Tongue (tissue), 3 donors: Measurements from ENCODE around the gene MYH7. TPM values are rescaled to one million over a fixed set of nuclear protein-coding genes. Genes with fewer than 3 reads are reported as not detected.

ENCODE experiments used
- DNase-seq: peaks from one replicate; pipeline ENCODE4 v3.0.0-alpha.2; 2015
- small RNA-seq: library from RNA; depleted of rRNA; stranded (forward); fragments of <200 nt; gene quantifications from one replicate; pipeline ENCODE3, GENCODE V24; 2014; ENCODE audit warnings: low replicate concordance
- total RNA-seq: library from RNA; depleted of rRNA; stranded (reverse); fragments of >200 nt; gene quantifications from one replicate; pipeline ENCODE4 v1.2.3, GENCODE V29; 2014

Gene MYH7
- total RNA-seq, 1 donor from 2014 or later = 218 TPM

DNA sequence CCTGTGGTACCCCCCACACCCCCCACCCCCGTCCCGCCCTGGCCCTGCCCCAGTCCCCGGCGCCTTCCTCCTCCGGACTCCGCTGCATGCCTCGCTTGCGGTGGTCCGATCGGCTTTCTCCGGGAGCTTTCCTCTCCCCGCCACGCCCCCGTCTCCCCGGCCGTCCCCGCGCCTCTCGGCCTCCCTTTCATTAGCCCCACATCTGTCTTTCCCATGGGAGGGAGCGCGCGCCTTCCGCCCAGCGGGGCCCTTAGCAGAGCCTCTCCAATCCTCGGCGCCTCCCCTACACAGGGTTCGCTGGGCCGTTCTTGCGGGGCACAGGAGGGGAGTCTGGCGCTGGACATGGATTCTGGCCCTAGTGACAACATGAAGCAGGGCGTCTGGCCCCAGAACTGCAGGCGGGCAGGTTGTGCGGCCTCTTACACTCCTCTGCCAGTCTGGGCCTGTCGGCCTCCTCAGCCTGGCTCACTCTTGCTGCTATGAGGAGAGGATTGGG is 69.0 kb downstream of the MYH7 start:
- peak; percentile 93 for DNase-seq

DNA sequence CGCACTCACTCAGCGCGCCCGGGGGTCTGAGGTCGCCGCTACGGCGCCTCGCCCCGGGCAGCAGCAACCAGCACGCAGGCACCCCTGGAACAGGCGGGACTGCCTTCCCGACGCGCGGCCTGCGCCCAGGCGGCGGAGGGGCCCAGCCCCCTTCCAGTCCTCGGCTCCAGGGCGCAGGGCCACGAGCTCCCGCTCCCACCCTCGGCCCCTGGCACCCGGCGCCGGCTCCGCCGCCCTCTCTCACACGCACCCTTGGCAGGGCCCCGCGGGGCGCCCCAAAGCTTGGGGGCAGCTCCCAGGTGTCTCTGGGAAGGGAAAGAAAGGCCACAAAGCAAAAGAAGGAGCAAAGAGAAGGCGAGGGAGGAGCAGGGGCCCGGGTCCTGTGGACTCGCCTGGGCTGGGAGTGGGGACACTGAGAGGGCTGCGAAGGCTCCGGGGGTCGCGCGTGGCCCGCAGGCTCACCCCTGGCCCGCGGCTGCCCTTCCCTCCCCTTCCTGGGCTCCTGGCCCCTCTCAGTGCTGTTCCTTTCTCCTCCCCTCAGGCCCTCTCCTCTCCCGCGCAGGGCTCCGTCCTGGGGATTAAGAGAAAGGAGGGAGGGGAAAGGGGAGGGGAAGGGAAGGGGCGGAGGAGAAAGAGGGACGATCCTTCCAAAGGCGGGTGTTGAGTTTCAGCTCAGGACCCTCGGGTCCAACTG is 69.6 kb downstream of the MYH7 start:
- DNase-seq = peak; percentile 97

DNA sequence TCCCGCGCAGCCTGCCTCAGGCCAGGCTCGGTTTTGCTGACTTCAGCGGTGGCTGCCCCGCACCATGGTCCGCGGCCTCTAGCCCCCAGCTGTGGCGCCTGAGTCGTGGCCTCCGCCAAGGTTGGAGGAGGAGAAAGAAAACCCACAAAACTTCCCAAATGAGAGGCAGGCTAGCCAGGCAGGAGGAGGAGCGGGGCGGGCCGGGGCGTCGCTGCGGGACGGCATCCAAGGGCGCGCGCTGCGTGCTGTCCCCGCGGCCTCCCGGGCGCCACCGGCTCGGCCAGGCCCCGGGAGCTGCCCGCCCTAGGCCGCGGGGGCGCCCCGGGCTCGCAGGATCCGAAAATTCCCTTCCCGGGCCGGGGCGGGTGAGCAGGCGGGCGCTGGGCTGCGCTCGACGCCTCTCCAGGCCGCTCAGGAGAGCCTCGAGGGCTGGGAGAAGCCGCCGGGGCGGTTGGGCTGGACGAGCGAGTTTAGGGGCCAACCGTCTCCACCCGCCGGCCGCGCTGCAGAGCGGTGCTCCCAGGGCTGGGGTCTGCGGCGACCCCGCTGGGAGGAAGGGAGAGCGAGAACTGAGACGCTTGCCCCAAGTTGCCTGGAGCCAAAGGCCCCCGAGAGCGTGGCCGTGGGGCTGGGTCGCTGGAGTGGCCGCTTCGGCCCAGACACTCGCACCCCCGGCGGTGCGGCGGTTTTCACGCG is 70.3 kb downstream of the MYH7 start, which contains the start of gene EFS:
EFS (minus strand) TSS at position 137 of the 696 bp plus-strand sequence. CDS start 147 bp downstream, outside the sequence.
- DNase-seq = peak; percentile 71

DNA sequence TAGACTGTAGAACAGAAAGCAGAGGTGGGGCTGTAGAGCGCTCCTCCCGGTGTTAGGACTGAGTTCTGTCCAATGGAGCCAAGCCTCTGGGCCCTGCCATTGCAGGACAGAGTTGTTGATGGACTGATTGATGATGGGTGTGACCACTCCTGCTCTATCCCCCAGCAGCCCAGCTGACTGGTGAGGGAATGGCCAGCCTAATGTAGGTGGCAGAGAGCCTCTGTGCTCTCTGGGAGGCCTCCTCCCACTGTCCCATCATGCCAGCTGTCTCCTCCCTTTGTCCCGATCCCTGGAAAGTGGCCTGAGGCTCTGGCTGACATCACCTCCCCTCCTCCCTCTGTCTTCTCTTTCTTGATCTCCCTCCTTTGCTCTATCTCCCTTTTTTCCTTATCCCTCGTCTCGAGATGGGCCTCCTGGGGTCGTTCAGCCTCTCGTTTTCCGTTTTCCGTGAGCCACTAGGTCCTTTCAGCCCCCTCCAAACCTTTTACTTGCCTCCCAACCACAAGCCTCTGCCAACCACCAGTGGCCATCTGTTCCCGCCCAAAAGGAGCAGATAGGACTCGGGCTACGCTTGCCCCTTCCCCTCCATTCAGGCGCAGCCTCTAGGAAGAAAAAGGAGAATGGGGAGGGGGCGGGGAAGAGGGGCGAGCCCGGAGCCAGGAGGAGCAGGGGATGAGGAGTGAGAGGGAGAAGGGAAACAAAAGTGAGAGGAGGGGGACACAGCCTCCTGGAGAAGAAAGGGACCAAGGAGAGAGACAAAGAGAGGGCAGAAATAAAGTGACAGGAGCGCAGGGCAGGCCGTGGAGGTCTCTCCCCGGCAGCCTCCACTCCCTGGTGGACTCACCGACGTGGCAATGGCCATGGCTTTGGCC is 71.1 kb downstream of the MYH7 start:
- DNase-seq = peak; percentile 84

Small RNA genes lying within 50 kb of the gene (small RNA-seq; reads per million reads assigned to genes)
- gene MIR208A (0.08 reads per million), gene MIR208B (31.1 reads per million, percentile 95 among the genes with 10 or more reads in this experiment)

Other genes with a start within 250 kb of the MYH7 start
- not detected for gene RNF212B, start 197.7 kb downstream of the MYH7 start, total RNA-seq
- 6.7 TPM for gene HOMEZ, start 149.5 kb downstream of the MYH7 start, total RNA-seq
- gene PPP1R3E, start 132.8 kb downstream of the MYH7 start, total RNA-seq = 12.4 TPM
- 24.1 TPM for gene BCL2L2, start 128.8 kb downstream of the MYH7 start, total RNA-seq
- 55.6 TPM for gene PABPN1, start 114.2 kb downstream of the MYH7 start, total RNA-seq
- 30.5 TPM for gene SLC22A17, start 82.8 kb downstream of the MYH7 start, total RNA-seq
- 28.2 TPM for gene EFS, start 70.5 kb downstream of the MYH7 start, total RNA-seq
- not detected for gene IL25, start 62.9 kb downstream of the MYH7 start, total RNA-seq
- 2.3 TPM for gene CMTM5, start 58.6 kb downstream of the MYH7 start, total RNA-seq
- 3.3 TPM for gene MYH6, start 27.4 kb downstream of the MYH7 start, total RNA-seq
- 31.6 TPM for gene NGDN, start 34.0 kb upstream of the MYH7 start, total RNA-seq
- 0.31 TPM for gene ZFHX2, start 116.1 kb upstream of the MYH7 start, total RNA-seq
- 16.8 TPM for gene THTPA, start 120.6 kb upstream of the MYH7 start, total RNA-seq
- gene AP1G2, start 132.1 kb upstream of the MYH7 start, total RNA-seq = 34.3 TPM
- gene JPH4, start 143.1 kb upstream of the MYH7 start, total RNA-seq = 1.1 TPM
- not detected for gene DHRS2, start 200.7 kb upstream of the MYH7 start, total RNA-seq